C4-2B (cell line): ENCODE results near the gene FAM131A.
A peak's percentile ranks its signal among the peaks of the same experiment; 100 is the strongest.

Source experiments
- H3K27ac ChIP-seq: fragments of 450-650 bp; 2 replicates; pipeline ENCODE4 v1.5.1; 2017
- CTCF ChIP-seq: fragments of 450-650 bp; conservative IDR thresholded peaks from 2 replicates; pipeline ENCODE4 v1.5.1; 2017; ENCODE audit warnings: mild to moderate bottlenecking
- ZFX ChIP-seq: fragments of 450-650 bp; IDR thresholded peaks from 2 replicates; pipeline ENCODE4 v1.6.1; 2017

The FAM131A gene

GRCh38 chr3:184296616-184297015, 40.8 kb upstream of the FAM131A start:
- TF ChIP-seq ZFX (no peak), CTCF (no peak)
- no peak overlapping the region for H3K27ac ChIP-seq

GRCh38 chr3:184298759-184299487, 38.5 kb upstream of the FAM131A start, which contains the start of gene PSMD2:
Gene PSMD2 (plus strand): TSS chr3:184299241. CDS start chr3:184299267, 26 bp downstream.
- TF ChIP-seq ZFX = peak; percentile 98
- TF ChIP-seq CTCF = no peak
- H3K27ac ChIP-seq = peak within 1 kb of the TSS; percentile 86

- H3K27ac ChIP-seq = peak overlapping the region; percentile 86
These were observed 37.7 kb upstream of the FAM131A start for GRCh38 chr3:184299488-184300377.

GRCh38 chr3:184300378-184300720, 37.1 kb upstream of the FAM131A start:
- TF ChIP-seq CTCF (no peak), ZFX (no peak)
- no peak overlapping the region for H3K27ac ChIP-seq

More at GRCh38 chr3:184299488-184300377, 37.7 kb upstream of the FAM131A start:
- TF ChIP-seq CTCF (no peak), ZFX (peak; percentile 81)

GRCh38 chr3:184305577-184305976, 31.8 kb upstream of the FAM131A start:
- TF ChIP-seq CTCF = no peak; the same call in 1 of the 2 replicates
- no peak for TF ChIP-seq ZFX
- H3K27ac ChIP-seq = no peak overlapping the region

- no peak overlapping the region for H3K27ac ChIP-seq
These were observed 30.9 kb upstream of the FAM131A start for GRCh38 chr3:184306341-184306972.

More at GRCh38 chr3:184306341-184306972, 30.9 kb upstream of the FAM131A start:
- no peak for TF ChIP-seq ZFX
- no peak for TF ChIP-seq CTCF
